GM18505 (cell line): Measurements from ENCODE around the gene CSF2.
"Not testable (repeated sequence)": the region's sequence is repeated elsewhere in the genome, so short reads cannot be mapped to it uniquely, and the experiment has no call there.

ENCODE experiments used
- ATAC-seq: cut with Tn5 transposase; IDR thresholded peaks from one replicate; pipeline ENCODE4 v1.9.1; 2021; ENCODE audit not compliant: unreplicated experiment
- POLR2A ChIP-seq: IDR thresholded peaks from 4 replicates; pipeline ENCODE4 v1.6.1; 2011; ENCODE audit warnings: borderline replicate concordance; ENCODE audit not compliant: insufficient read depth, insufficient read length; ENCODE audit errors: extremely low read depth

Gene CSF2

DNA sequence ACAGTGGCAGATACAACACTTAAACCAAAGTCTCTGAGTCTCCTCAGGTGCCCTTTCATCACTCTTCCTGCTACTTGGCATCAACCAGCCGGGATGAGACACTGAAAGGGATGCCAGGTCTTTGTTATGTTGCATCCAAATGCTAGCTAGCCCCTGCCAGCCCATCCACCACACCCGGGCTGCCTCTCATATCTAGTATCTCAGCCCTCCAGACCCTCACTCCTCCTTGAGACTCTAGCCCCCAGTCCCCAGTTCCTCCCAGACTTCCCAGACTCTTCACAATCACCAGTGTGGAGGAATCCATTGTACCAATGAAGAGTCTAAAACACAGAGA is 21.5 kb downstream of the CSF2 start:
- no peak for TF ChIP-seq POLR2A
- ATAC-seq, result no peak

DNA sequence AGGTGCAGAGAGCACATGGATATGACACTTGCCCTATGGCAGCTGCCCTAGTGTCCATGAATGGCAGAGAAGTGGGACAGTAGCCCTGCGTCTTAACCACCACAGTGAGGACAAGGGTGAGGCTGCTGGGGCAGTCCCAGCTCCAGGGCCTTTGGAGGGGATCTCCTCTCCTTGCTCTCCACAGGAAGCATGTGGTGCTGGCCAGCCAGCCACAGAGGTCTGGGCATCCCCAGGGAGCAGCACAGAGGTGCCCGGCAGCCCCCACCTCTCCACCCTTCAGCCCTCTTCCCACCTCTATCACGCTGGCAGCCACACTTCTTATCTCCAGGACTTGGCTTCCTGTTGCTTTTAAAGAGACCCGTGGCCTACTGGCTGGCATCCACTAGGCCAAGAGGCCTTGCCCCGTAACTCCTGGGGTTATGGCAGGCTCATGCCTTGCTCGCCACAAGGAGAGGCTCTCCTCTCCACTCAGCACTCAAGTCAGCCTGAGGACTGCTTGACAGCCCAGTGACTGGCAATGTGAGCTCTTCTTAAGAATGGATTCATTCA is 21.9 kb downstream of the CSF2 start:
- ATAC-seq, result no peak
- no peak for TF ChIP-seq POLR2A

DNA sequence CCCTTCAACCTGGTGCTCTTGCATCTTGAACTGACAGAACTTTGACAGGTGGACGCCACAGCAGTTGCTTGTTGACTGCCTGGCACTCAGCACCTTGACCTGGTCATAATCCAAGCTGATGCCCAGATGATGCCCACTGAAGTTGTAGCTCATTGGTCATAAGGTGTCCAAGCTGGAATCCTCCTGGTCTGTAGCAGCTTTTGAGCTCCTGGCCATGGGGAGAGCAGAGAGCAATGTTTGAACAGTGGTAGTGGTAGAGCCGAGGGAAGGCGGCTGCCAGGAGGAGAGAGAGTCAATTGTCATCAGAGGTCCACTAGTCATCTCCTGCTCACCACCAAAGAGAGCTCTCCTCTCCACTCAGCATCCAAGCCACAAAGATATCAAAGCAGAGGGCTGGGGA is 23.3 kb downstream of the CSF2 start:
- no peak for TF ChIP-seq POLR2A
- no peak for ATAC-seq

DNA sequence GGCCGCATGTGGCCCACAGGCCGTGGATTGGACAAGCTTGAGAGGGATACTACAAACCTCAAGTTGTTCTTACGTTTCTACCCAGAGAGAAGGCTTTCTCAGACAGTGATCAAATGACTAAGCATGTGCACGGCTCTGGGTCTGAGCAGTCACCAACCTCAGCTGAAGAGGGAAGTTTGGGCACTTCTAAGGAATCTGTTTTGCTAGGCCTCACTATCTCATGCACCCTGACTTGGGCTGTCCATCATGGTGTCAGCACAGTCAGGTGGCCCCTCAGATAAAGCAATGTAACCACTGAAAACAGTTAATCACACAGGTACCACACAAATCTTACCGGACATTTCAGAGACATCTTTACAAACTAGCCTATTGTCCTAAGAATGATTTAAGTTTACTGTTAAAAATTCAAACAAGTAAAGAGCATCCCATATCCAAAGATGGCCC is 24.6 kb downstream of the CSF2 start:
- no peak for ATAC-seq
- TF ChIP-seq POLR2A, result no peak

DNA sequence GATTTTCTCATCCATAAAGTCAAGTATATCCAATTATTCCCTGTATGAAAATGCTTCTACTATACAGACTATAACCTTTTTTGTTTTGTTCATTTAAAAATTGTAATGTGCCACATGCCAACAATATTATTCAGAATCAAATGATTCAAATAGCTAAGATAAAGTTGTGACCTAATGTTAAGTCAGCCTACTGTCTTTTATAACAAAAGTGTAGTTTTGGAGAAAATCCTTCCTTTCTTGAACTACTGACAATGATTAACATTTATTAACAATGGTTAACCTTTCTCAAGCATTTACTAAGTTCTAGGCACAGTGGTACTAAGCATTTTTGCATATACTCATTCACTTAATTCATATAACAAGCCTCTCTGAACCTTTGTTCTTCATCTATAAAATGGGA is 25.0 kb downstream of the CSF2 start:
- no peak for ATAC-seq

DNA sequence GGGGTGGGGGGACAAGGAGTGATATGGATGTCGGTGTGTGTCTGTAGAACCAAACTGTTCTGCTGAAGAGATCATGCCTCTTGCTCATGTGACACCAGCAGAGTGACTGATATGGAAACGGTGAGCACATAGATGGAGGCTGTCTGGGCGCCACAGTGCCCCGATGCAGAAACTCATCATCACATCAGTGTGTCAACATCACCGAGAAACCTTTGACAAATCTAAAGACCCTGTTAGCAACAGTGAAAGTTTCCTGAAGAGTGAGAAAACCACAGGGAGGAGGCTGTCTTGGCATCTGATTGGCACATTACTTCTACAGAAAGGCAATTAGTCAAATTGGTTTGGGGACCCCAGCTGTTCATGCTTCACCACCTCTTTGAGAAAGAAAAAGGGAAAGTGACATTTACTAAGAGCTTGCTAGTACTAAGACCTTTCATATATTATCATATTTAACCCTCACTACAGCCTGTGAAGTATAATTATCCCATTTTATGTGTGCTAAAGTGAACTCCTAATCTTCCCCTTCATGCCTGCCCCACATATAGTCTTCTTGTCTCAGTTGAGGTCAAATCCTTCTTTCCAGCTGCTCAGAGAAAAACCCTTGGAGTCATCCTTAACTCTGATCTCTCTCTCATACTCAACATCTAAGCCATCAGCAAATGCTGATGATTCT is 25.6 kb downstream of the CSF2 start:
- no peak for TF ChIP-seq POLR2A
- ATAC-seq, result peak; percentile 42

More for the DNA sequence above, 25.0 kb downstream of the CSF2 start:
- TF ChIP-seq POLR2A, result no peak

DNA sequence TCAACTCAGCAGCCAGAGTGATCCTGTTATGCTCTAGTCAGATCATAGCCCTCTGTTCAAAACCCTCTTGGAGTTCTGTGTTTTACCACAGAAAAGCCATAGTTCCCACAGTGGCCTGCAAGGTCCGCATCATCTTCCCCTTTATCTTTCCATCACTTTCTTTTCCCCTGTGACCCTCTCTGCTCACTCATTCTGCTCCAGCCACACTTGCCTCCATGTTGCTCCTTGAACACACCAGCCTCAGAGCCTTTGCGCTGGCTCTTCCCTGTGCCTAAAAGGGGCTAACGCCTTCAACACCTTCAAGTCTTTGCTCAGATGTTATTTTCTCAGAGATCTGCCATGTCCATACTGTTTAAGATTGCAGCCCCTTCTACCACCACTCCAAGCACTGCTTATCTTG is 26.3 kb downstream of the CSF2 start:
- no peak for ATAC-seq
- no peak for TF ChIP-seq POLR2A

DNA sequence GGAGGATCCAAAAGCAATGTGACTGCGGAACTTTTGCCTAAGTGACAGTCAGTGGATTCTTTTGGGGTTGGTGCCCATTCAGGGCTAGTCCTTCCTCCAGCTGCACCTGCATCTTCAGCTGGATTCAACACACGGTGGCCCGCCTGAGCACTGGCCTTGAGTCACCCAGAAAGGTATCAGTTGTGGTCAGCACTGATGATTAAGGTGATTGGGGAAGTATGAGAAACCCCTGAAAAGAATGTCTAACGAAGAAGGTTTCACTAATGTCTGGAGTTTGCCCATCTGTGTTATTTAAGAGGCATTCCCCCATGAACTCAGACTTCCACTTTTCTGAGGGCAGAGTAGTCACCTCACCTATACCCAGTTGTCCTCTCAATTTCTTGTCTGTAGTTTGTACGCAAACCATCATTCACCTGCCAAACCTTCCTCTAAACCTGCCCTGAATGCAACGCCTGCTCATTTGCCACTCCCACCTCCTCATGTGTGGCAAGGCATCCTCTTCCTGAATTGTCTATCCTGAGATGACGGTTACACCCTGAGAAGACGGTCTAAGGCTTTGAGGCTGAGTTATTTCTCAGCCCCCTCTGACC is 27.2 kb downstream of the CSF2 start:
- ATAC-seq, result peak; percentile 29
- no peak for TF ChIP-seq POLR2A

DNA sequence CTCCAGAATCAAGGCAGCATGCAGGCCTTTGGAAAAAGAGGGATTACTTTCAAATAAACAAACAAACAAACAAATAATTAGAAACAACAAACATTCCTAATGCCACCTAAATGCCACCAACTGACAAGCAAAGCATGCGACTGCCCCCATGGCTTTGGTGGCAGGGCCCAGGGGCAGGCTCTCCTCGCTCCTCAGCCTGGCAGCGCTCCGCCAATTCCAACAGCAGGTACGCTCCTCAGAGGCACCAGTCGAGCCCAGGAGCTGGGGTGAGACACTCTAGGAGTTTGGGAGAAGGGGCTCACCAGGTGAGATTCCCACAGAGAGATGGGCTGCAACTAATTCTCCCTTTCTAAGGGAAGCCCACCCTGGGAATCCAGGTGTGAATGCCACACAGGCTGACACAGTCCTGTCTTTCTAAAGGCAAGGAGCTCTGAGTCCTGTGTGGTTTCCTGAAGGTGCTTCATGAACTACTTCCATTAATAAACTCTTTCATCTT is 27.8 kb downstream of the CSF2 start:
- ATAC-seq, result no peak
- no peak for TF ChIP-seq POLR2A

DNA sequence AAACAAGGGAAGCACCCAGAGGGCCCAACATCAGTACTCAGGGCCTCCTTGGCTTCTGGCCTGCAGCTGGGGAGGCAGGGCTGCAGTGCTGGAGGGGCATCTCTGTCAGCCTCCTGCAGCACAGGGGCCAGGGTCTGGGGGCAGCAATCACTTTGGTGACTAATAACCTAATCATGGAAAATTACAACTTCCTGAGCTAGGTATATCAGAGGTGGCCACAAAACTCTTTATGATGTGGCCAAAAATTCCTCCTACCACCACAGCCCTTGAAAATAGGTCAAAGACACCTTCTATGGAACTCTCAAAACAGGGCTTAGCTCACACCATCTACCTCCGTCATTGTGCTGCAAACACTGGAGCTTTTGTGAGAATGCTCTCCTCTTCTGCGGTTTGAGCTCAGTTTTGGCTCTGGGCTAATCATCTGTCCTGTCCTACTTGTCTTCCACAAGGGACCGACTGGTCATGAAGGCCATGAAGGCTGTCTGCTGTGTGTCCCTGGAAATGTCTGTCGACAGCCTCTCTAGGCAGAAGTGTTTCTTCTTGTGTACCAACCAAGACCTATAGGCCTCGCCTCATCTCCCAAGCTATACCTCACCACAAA is 28.6 kb downstream of the CSF2 start:
- no peak for ATAC-seq
- TF ChIP-seq POLR2A, result no peak

DNA sequence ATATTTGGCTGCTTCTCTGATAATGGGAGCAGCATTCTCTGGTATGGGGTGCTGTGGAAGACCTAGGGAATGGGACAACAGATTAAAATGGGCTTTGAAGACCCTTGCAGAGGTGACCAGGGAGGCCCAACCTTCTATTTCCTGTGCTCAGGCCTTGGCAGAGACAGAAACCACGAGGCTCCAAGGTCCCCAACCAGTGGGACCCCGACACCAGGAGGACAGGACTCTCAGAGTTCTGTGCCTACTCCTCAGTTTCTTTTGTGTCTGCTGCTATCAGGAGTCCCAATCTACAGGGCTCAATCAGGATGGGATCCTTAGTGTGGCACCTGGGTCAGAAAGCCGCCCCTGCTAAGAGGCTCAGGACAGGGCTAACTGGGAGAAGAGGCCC is 29.3 kb downstream of the CSF2 start:
- no peak for ATAC-seq
- TF ChIP-seq POLR2A, result peak; percentile 16

DNA sequence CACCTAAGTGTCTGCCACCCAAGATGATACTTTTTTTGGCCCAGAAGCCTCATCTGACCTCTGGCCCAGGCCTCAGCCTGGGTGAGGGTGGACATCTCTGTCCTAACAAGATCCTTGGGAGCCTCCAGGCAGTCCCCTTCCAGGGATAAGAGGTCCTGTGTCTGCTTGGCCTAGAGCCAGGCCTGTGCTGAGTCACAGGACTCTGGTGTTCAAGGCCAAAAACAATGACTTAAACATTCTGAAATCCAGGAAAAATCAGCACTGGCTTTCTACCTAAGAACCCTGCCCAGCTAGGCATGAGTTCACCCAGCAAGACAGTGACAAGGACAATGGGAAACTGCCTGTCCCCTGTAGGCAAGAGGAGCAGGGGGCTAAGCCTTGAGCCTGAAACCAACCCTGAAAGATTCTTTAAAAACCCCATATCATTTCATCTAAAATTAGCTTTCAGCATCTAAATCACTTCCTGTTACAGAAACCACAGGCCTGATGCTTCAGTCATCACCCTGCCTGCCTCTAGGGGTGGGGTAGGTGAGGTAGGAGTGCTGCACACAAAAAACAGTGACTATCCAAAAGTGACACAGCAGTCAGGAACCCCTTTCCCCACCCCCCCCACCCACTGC is 29.9 kb downstream of the CSF2 start:
- ATAC-seq, result peak; percentile 63
- no peak for TF ChIP-seq POLR2A

DNA sequence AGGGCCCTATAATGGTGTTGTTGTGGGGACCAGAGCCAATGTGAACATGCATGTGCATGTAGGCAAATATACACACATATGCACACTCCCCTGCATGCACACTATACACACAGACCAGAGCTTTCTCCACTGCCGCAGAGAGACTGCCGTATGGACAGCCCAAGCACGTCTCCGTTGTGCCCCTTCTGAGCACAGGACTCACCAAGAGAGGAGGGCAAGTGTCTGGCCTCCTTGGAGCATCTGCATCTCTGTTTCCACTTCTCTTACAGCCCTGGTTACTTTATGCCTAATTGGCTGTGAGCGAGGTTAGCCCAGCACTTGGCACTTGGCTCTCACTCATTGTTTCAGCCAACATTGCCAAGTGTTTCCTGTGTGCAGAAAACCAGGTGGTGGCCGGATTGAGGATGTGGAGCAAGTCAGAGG is 30.4 kb downstream of the CSF2 start:
- TF ChIP-seq POLR2A, result no peak
- ATAC-seq, result peak; percentile 11

DNA sequence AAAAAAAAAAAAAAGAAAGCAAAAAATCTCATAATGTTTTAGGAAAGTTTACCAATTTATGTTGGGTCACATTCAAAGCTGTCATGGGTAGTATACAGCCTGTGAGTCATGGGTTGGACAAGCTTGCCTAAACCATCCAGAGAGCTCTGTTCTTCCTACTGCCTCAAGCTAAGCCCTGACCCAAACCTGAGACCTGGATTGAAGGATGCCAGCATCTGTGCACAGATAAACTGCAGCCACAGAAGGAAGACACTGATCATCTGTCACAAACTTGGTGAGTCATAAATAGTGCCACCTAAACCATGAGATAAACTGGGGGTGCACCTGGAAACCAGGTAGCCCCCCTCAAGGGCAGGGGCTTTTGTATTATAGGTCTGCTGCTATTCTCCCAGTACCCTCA is 31.0 kb downstream of the CSF2 start:
- no peak for ATAC-seq

DNA sequence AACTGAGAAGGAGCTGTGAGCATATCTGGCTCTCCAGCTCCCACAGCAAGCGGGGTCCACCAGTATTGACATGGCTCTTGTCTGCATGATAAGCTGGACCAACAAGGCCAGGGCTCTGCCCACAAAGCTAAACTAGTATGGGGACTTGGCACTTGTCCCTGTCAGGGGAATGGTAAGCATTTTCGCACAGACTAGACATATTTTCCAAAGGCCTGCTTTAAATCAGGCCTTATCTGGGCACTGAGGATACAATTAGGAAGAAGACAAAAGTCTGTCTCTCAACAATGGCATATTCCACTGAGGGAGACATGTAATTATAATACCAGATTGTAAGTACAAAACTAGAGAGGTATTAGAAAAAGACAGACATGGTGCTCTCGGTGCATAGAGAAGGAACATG is 32.1 kb downstream of the CSF2 start:
- no peak for ATAC-seq
- TF ChIP-seq POLR2A, result no peak

More for the DNA sequence above, 31.0 kb downstream of the CSF2 start:
- no peak for TF ChIP-seq POLR2A

DNA sequence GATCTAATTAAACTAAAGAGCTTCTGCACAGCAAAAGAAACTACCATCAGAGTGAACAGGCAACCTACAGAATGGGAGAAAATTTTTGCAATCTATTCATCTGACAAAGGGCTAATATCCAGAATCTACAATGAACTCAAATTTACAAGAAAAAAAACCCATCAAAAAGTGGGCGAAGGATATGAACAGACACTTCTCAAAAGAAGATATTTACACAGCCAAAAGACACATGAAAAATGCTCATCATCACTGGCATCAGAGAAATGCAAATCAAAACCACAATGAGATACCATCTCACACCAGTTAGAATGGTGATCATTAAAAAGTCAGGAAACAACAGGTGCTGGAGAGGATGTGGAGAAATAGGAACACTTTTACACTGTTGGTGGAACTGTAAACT is 34.9 kb downstream of the CSF2 start:
- ATAC-seq, result not testable (repeated sequence)

DNA sequence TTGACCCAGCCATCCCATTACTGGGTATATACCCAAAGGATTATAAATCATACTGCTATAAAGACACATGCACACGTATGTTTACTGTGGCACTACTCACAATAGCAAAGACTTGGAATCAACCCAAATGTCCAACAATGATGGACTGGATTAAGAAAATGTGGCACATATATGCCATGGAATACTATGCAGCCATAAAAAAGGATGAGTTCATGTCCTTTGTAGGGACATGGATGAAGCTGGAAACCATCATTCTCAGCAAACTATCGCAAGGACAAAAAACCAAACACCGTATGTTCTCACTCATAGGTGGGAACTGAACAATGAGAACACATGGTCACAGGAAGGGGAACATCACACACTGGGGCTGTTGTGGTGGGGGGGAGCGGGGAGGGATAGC is 35.4 kb downstream of the CSF2 start:
- ATAC-seq, result not testable (repeated sequence)
